ENCODE measurements around the gene STAMBPL1. TPM values are rescaled to one million over a fixed set of nuclear protein-coding genes. Genes with fewer than 3 reads are reported as not detected.

STAMBPL1 gene
- total RNA-seq (40.5 TPM), polyA plus RNA-seq (10 to 100 TPM; 12.2 to 15.3 (median 13.9) TPM)

GRCh38 chr10:88879534-88880281 lies at the start of gene STAMBPL1:
Gene STAMBPL1, plus strand, starts transcription at chr10:88880245. Its CDS starts 21,464 bp downstream, at chr10:88901709.
- Mint-ChIP-seq H3K27me3 (peaks cover 9% of the 10 kb centered on the region), H3K27ac (peak within 1 kb of the TSS; percentile 97 to 99 (median 98)), H3K9me3 (no peaks in the 10 kb centered on the region), H3K4me1 (peaks cover 23 to 61% (median 45%) of the 10 kb centered on the region in 4 donors), H3K4me3 (peak within 1 kb of the TSS; percentile 97 to 100 (median 99)), H3K36me3 (no peaks in the 10 kb centered on the region)
- Histone ChIP-seq H3K9me3 (ENCODE audit: control insufficient read depth in 2 of 2, low read length in 2 of 2) (no peaks in the 10 kb centered on the region), H3K36me3 (ENCODE audit: control insufficient read depth, insufficient read depth, low read length) (no peaks in the 10 kb centered on the region), H3K27me3 (ENCODE audit: control insufficient read depth, insufficient read depth, low read length) (no peaks in the 10 kb centered on the region), H3K4me3 (ENCODE audit: low read depth, low read length) (peak within 1 kb of the TSS; percentile 96), H3K27ac (ENCODE audit: insufficient read depth, low read length, poor library complexity, severe bottlenecking) (peak within 1 kb of the TSS; percentile 88), H3K4me1 (ENCODE audit: control insufficient read depth, insufficient read depth, low read length, poor library complexity, severe bottlenecking) (peaks cover 42% of the 10 kb centered on the region)
- DNase-seq (peak; percentile 60 to 90 (median 76)), ATAC-seq (ENCODE audit: low read depth in 2 of 2) (peak; percentile 70 to 77)

DNA sequence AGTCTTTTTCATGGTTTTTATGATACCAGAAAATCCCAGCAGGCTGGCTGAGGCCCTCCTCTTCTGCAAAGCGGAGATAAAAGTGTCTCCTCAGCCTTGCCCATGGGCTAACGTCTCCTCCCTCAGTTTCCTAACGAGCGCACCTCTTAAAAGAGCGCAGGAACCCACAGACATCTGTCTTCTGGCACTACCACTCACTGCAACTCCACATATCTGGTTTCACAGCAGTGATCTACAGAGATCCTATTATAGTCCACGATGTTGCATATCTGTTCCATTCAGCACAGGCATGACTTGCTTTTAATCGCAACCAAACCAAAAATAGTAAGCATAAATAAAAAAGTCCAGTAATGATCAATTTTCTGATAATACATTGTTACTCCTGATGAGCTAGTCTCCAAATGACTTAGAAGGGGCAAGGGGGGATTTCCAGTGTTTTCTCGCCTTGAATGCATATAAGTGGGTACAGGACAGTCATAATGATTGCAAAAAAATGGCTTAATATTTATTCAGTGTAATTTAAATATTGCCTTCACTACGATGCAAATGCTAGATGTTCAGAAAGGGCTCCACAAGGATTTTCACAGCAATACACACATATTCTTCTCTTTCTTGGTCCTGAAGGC lies 49.3 kb upstream of the STAMBPL1 start:
- Histone ChIP-seq H3K4me3 (ENCODE audit: low read depth, low read length) (peak overlapping the region; percentile 64), H3K27ac (ENCODE audit: insufficient read depth, low read length, poor library complexity, severe bottlenecking) (peak overlapping the region; percentile 65), H3K9me3 (ENCODE audit: control insufficient read depth in 2 of 2, low read length in 2 of 2) (no peaks in the 10 kb centered on the region), H3K27me3 (ENCODE audit: control insufficient read depth, insufficient read depth, low read length) (no peaks in the 10 kb centered on the region), H3K36me3 (ENCODE audit: control insufficient read depth, insufficient read depth, low read length) (no peaks in the 10 kb centered on the region), H3K4me1 (ENCODE audit: control insufficient read depth, insufficient read depth, low read length, poor library complexity, severe bottlenecking) (peaks cover 64% of the 10 kb centered on the region)
- Mint-ChIP-seq H3K4me1 (peaks cover 35 to 73% (median 50%) of the 10 kb centered on the region in 4 donors), H3K27ac (peak overlapping the region; percentile 1 to 87 (median 78)), H3K36me3 (no peaks in the 10 kb centered on the region), H3K9me3 (no peaks in the 10 kb centered on the region), H3K4me3 (peak overlapping the region; percentile 64 to 75 (median 66)), H3K27me3 (no peaks in the 10 kb centered on the region)
- ATAC-seq (ENCODE audit: low read depth in 2 of 2) (no peak), DNase-seq (peak in 1 of 3 donors; percentile 26)

GRCh38 chr10:88831709-88832108 lies 48.3 kb upstream of the STAMBPL1 start:
- Histone ChIP-seq H3K27ac (ENCODE audit: insufficient read depth, low read length, poor library complexity, severe bottlenecking) (peak overlapping the region; percentile 65), H3K4me1 (ENCODE audit: control insufficient read depth, insufficient read depth, low read length, poor library complexity, severe bottlenecking) (peaks cover 57% of the 10 kb centered on the region), H3K4me3 (ENCODE audit: low read depth, low read length) (peak overlapping the region; percentile 64), H3K9me3 (ENCODE audit: control insufficient read depth in 2 of 2, low read length in 2 of 2) (no peaks in the 10 kb centered on the region), H3K27me3 (ENCODE audit: control insufficient read depth, insufficient read depth, low read length) (no peaks in the 10 kb centered on the region), H3K36me3 (ENCODE audit: control insufficient read depth, insufficient read depth, low read length) (no peaks in the 10 kb centered on the region)
- Mint-ChIP-seq H3K4me1 (peaks cover 28 to 63% (median 42%) of the 10 kb centered on the region in 4 donors), H3K27me3 (no peaks in the 10 kb centered on the region), H3K36me3 (no peaks in the 10 kb centered on the region), H3K27ac (peak overlapping the region; percentile 24 to 87 (median 78)), H3K9me3 (no peaks in the 10 kb centered on the region), H3K4me3 (peak overlapping the region; percentile 24 to 76 (median 58))
- ATAC-seq (ENCODE audit: low read depth in 2 of 2) (peak; percentile 79 to 81), DNase-seq (peak; percentile 33 to 93 (median 73))

DNA sequence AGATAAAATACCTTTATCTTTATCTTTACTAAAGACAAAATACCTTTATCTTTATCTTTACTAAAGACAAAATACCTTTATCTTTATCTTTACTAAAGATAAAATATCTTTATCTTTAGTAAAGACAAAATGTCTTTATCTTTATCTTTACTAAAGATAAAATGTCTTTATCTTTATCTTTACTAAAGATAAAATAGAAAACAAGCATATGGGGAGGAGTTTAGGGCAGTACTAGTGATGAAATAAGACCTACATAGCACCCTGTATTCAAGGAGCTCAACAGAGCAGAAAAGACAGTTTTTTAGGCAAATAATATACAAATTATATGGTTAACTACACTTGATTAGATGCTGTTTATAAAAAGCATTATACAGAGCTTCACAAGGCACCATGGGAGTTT lies 47.7 kb upstream of the STAMBPL1 start:
- H3K4me1 Mint-ChIP-seq, result peaks cover 23 to 57% (median 39%) of the 10 kb centered on the region in 4 donors
- Histone ChIP-seq H3K4me1 (ENCODE audit: control insufficient read depth, insufficient read depth, low read length, poor library complexity, severe bottlenecking) (peaks cover 53% of the 10 kb centered on the region), H3K27ac (ENCODE audit: insufficient read depth, low read length, poor library complexity, severe bottlenecking) (peak overlapping the region; percentile 50), H3K9me3 (ENCODE audit: control insufficient read depth in 2 of 2, low read length in 2 of 2) (no peaks in the 10 kb centered on the region), H3K4me3 (ENCODE audit: low read depth, low read length) (no peak overlapping the region), H3K36me3 (ENCODE audit: control insufficient read depth, insufficient read depth, low read length) (no peaks in the 10 kb centered on the region), H3K27me3 (ENCODE audit: control insufficient read depth, insufficient read depth, low read length) (no peaks in the 10 kb centered on the region)
- no peaks in the 10 kb centered on the region for H3K9me3 Mint-ChIP-seq
- H3K27ac Mint-ChIP-seq, result peak overlapping the region in 1 of 3 donors; percentile 85
- H3K36me3 Mint-ChIP-seq, result no peaks in the 10 kb centered on the region
- H3K27me3 Mint-ChIP-seq, result no peaks in the 10 kb centered on the region
- ATAC-seq (ENCODE audit: low read depth in 2 of 2), result no peak
- DNase-seq, result no peak
- H3K4me3 Mint-ChIP-seq, result no peak overlapping the region

DNA sequence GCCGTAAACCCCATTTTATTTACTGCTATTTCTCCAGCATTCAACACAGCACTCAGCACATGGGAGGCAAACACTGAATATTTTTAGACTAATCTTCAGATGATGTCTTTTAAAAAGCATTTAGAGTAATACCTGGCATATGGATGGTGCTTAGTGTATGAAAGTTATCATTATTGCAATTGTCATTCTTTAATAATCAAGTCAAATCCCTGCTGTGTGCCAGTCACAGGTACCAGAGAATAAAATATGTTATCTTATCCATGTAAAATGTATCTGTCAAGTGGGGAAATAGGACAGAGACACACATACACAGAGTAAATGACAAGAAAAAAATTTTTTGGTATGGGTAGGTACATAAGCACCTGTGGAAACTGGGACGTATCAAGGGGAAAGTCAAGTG lies 46.9 kb upstream of the STAMBPL1 start:
- no peaks in the 10 kb centered on the region for H3K36me3 ChIP-seq (ENCODE audit: control insufficient read depth, insufficient read depth, low read length)
- H3K27me3 Mint-ChIP-seq, result no peaks in the 10 kb centered on the region

GRCh38 chr10:88833723-88834122 lies 46.3 kb upstream of the STAMBPL1 start:
- H3K9me3 ChIP-seq (ENCODE audit: control insufficient read depth in 2 of 2, low read length in 2 of 2), result no peaks in the 10 kb centered on the region
- H3K27ac ChIP-seq (ENCODE audit: insufficient read depth, low read length, poor library complexity, severe bottlenecking), result peak overlapping the region; percentile 26
- Mint-ChIP-seq H3K4me1 (peaks cover 20 to 46% (median 34%) of the 10 kb centered on the region in 4 donors), H3K9me3 (no peaks in the 10 kb centered on the region), H3K36me3 (no peaks in the 10 kb centered on the region), H3K4me3 (peak overlapping the region in 2 of 4 donors; percentile 5 to 39), H3K27me3 (no peaks in the 10 kb centered on the region), H3K27ac (peak overlapping the region; percentile 70 to 85 (median 73))
- DNase-seq, result peak in 1 of 3 donors; percentile 73
- ATAC-seq (ENCODE audit: low read depth in 2 of 2), result peak in 1 of 2 donors; percentile 22
- H3K27me3 ChIP-seq (ENCODE audit: control insufficient read depth, insufficient read depth, low read length), result no peaks in the 10 kb centered on the region
- peaks cover 53% of the 10 kb centered on the region for H3K4me1 ChIP-seq (ENCODE audit: control insufficient read depth, insufficient read depth, low read length, poor library complexity, severe bottlenecking)
- no peaks in the 10 kb centered on the region for H3K36me3 ChIP-seq (ENCODE audit: control insufficient read depth, insufficient read depth, low read length)
- H3K4me3 ChIP-seq (ENCODE audit: low read depth, low read length), result peak overlapping the region; percentile 29

More for the DNA sequence above, 46.9 kb upstream of the STAMBPL1 start:
- Histone ChIP-seq H3K9me3 (ENCODE audit: control insufficient read depth in 2 of 2, low read length in 2 of 2) (no peaks in the 10 kb centered on the region), H3K4me1 (ENCODE audit: control insufficient read depth, insufficient read depth, low read length, poor library complexity, severe bottlenecking) (peaks cover 53% of the 10 kb centered on the region), H3K4me3 (ENCODE audit: low read depth, low read length) (no peak overlapping the region), H3K27ac (ENCODE audit: insufficient read depth, low read length, poor library complexity, severe bottlenecking) (no peak overlapping the region), H3K27me3 (ENCODE audit: control insufficient read depth, insufficient read depth, low read length) (no peaks in the 10 kb centered on the region)
- ATAC-seq (ENCODE audit: low read depth in 2 of 2), result no peak
- H3K36me3 Mint-ChIP-seq, result no peaks in the 10 kb centered on the region
- H3K27ac Mint-ChIP-seq, result peak overlapping the region in 2 of 3 donors; percentile 73 to 85
- H3K4me1 Mint-ChIP-seq, result peaks cover 20 to 52% (median 37%) of the 10 kb centered on the region in 4 donors
- no peak for DNase-seq
- H3K4me3 Mint-ChIP-seq, result peak overlapping the region in 2 of 4 donors; percentile 7 to 39
- no peaks in the 10 kb centered on the region for H3K9me3 Mint-ChIP-seq

GRCh38 chr10:88835096-88835909 lies 44.7 kb upstream of the STAMBPL1 start:
- no peaks in the 10 kb centered on the region for H3K36me3 Mint-ChIP-seq
- Histone ChIP-seq H3K27ac (ENCODE audit: insufficient read depth, low read length, poor library complexity, severe bottlenecking) (peak overlapping the region; percentile 18), H3K4me3 (ENCODE audit: low read depth, low read length) (no peak overlapping the region), H3K4me1 (ENCODE audit: control insufficient read depth, insufficient read depth, low read length, poor library complexity, severe bottlenecking) (peaks cover 48% of the 10 kb centered on the region), H3K36me3 (ENCODE audit: control insufficient read depth, insufficient read depth, low read length) (no peaks in the 10 kb centered on the region), H3K9me3 (ENCODE audit: control insufficient read depth in 2 of 2, low read length in 2 of 2) (no peaks in the 10 kb centered on the region), H3K27me3 (ENCODE audit: control insufficient read depth, insufficient read depth, low read length) (no peaks in the 10 kb centered on the region)
- H3K4me3 Mint-ChIP-seq, result no peak overlapping the region
- no peaks in the 10 kb centered on the region for H3K9me3 Mint-ChIP-seq
- ATAC-seq (ENCODE audit: low read depth in 2 of 2), result peak; percentile 85 to 87
- H3K27ac Mint-ChIP-seq, result no peak overlapping the region
- H3K4me1 Mint-ChIP-seq, result peaks cover 20 to 34% (median 29%) of the 10 kb centered on the region in 4 donors
- H3K27me3 Mint-ChIP-seq, result no peaks in the 10 kb centered on the region
- peak; percentile 75 to 94 (median 86) for DNase-seq
